Endothelial cell of umbilical vein (primary cell): ENCODE measurements around the gene TOM1L2. TPM values are rescaled to one million over a fixed set of nuclear protein-coding genes. Genes with fewer than 3 reads are reported as not detected.

Experiments used
- BruUV-seq: library from RNA; stranded (reverse); fragments of 400-500 nt; replicated peaks from 2 replicates; lab custom pipeline; 2021; lab: Mats Ljungman, UMichigan
- CTCF ChIA-PET: fragments of 300-600, 350-600 bp; sonication (Branson Sonifier 250); formaldehyde crosslinking; loops from one replicate; lab custom pipeline; 2021; ENCODE audit warnings: antibody characterized with exemption, inconsistent platforms; lab: Charles Lee
- POLR2A ChIA-PET: fragments of 300-600, 350-600 bp; sonication (Branson Sonifier 250); formaldehyde crosslinking; loops from one replicate; lab custom pipeline; 2021; ENCODE audit warnings: antibody characterized with exemption, inconsistent platforms; lab: Charles Lee
- DNase-seq: peaks from one replicate; pipeline ENCODE4 v3.0.0-alpha.2; 2011; ENCODE audit warnings: low read depth, low spot score
- FAIRE-seq: peaks from 2 replicates; lab custom pipeline; 2011; peaks lifted over from hg19 to GRCh38; lab: Jason Lieb, UNC
- H2AFZ ChIP-seq: 2 replicates; pipeline ENCODE4 v1.6.0; 2012; ENCODE audit warnings: low read depth, low read length, control low read depth, inconsistent platforms
- H3K27ac ChIP-seq: 2 replicates; pipeline ENCODE4 v1.5.1; 2011; ENCODE audit warnings: low read depth, mild to moderate bottlenecking, control low read depth, low read length, moderate library complexity; ENCODE audit not compliant: insufficient read depth
- H3K27me3 ChIP-seq, 2 experiments: 2 replicates each; pipeline versions ENCODE4 v1.6.0 to v1.6.1; 2011; ENCODE audit warnings: low read length in 2 of 2, mixed read lengths in 1 of 2; ENCODE audit not compliant: control insufficient read depth in 2 of 2, insufficient read depth in 2 of 2
- H3K36me3 ChIP-seq, 2 experiments: 2 replicates in 1 of 2; 3 replicates in 1 of 2; pipeline ENCODE4 v1.5.1; 2011; ENCODE audit warnings: low read length in 2 of 2, mild to moderate bottlenecking in 1 of 2, moderate library complexity in 1 of 2; ENCODE audit not compliant: control insufficient read depth in 2 of 2, insufficient read depth in 2 of 2; ENCODE audit errors: extremely low read depth in 1 of 2
- H3K4me1 ChIP-seq: 3 replicates; pipeline ENCODE4 v1.5.1; 2011; ENCODE audit warnings: mild to moderate bottlenecking, low read length; ENCODE audit not compliant: control insufficient read depth, insufficient read depth; ENCODE audit errors: extremely low read depth
- H3K4me2 ChIP-seq: 2 replicates; pipeline ENCODE4 v1.6.1; 2011; ENCODE audit warnings: low read length, control low read depth, mixed read lengths; ENCODE audit not compliant: insufficient read depth
- H3K4me3 ChIP-seq, 3 experiments: fragments of 200-600 bp in 1 of 3; sonication (generic), shearing (Covaris generic) in 1 of 3; replicated peaks in 1 of 3; 2 replicates each; pipeline ENCODE4 v1.5.1; 2011 to 2016; ENCODE audit warnings: control low read depth in 3 of 3, low read length in 3 of 3, mild to moderate bottlenecking in 2 of 3, inconsistent platforms in 1 of 3, low read depth in 1 of 3, moderate library complexity in 1 of 3; ENCODE audit not compliant: insufficient read depth in 1 of 3
- H3K79me2 ChIP-seq: 2 replicates; pipeline ENCODE4 v1.6.0; 2012; ENCODE audit warnings: low read length, inconsistent platforms; ENCODE audit not compliant: control insufficient read depth, insufficient read depth
- H3K9ac ChIP-seq: replicated peaks from 2 replicates; pipeline ENCODE3; 2011; ENCODE audit warnings: low read length, control low read depth; ENCODE audit not compliant: insufficient read depth; ENCODE audit errors: extremely low read depth
- H3K9me1 ChIP-seq: replicated peaks from 3 replicates; pipeline ENCODE4 v1.6.0; 2011; ENCODE audit warnings: mild to moderate bottlenecking, low read length; ENCODE audit not compliant: control insufficient read depth, insufficient read depth; ENCODE audit errors: extremely low read depth
- H3K9me3 ChIP-seq: replicated peaks from 2 replicates; pipeline ENCODE4 v1.5.1; 2012; ENCODE audit warnings: low read length, inconsistent platforms; ENCODE audit not compliant: control insufficient read depth, insufficient read depth
- H4K20me1 ChIP-seq: replicated peaks from 2 replicates; pipeline ENCODE3; 2011; ENCODE audit warnings: mild to moderate bottlenecking, low read length; ENCODE audit not compliant: control insufficient read depth, insufficient read depth; ENCODE audit errors: extremely low read depth
- EZH2 ChIP-seq: IDR thresholded peaks from 2 replicates; pipeline ENCODE4 v1.6.1; 2012; ENCODE audit warnings: borderline replicate concordance, low read depth, mild to moderate bottlenecking, moderate library complexity, low read length, inconsistent platforms; ENCODE audit not compliant: severe bottlenecking
- FOS ChIP-seq: IDR thresholded peaks from 2 replicates; pipeline ENCODE4 v1.6.1; 2011; ENCODE audit warnings: mild to moderate bottlenecking, low read length, moderate library complexity, borderline replicate concordance; ENCODE audit not compliant: insufficient read depth
- GATA2 ChIP-seq: IDR thresholded peaks from 2 replicates; pipeline ENCODE4 v1.7.0; 2011; ENCODE audit warnings: low read depth, mild to moderate bottlenecking, moderate library complexity, mixed read lengths, low read length; ENCODE audit not compliant: insufficient read length, insufficient read depth
- JUN ChIP-seq: IDR thresholded peaks from 2 replicates; pipeline ENCODE4 v1.6.1; 2011; ENCODE audit warnings: borderline replicate concordance, low read depth; ENCODE audit not compliant: insufficient read length, insufficient read depth
- MYC ChIP-seq: IDR thresholded peaks from one replicate; pipeline ENCODE4 v1.6.1; 2011; ENCODE audit warnings: mild to moderate bottlenecking, low read depth, low read length
- POLR2A ChIP-seq: IDR thresholded peaks from 2 replicates; pipeline ENCODE4 v1.6.1; 2012; ENCODE audit warnings: low read depth, mild to moderate bottlenecking, control low read depth, low read length
- POLR2AphosphoS5 ChIP-seq: IDR thresholded peaks from 2 replicates; pipeline ENCODE4 v1.6.1; 2012; ENCODE audit warnings: low read depth, mild to moderate bottlenecking, control low read depth, low read length, moderate library complexity; ENCODE audit not compliant: insufficient read depth
- dilution Hi-C: fragments of 300-500 bp; cut with MboI; formaldehyde crosslinking; loops from one replicate; pipeline ENCODE4 v1.15.0; 2019; ENCODE audit warnings: low sequenced_read_pairs; ENCODE audit not compliant: extremely low pct_ligation_motif_present
- intact Hi-C: fragments of 100-400 bp; cut with micrococcal nuclease; formaldehyde crosslinking; loops from one replicate; pipeline ENCODE4 v1.10.0; 2022
- polyA plus RNA-seq, 4 experiments: library from polyadenylated mRNA; depleted of rRNA in 3 of 4; stranded (reverse) in 3 of 4; unstranded in 1 of 4; fragments of >200 nt; gene quantifications; 2 replicates each; pipeline versions ENCODE4 v1.2.1 to v1.2.3, GENCODE V29; 2011 to 2012; ENCODE audit warnings: missing spikeins in 1 of 4
- total RNA-seq: library from RNA; stranded (reverse); gene quantifications from 2 replicates; pipeline ENCODE4 v1.2.3, GENCODE V29; 2021
- TF ChIP-seq, protein P1 (sequence below), 2 donors: IDR thresholded peaks; 1 replicate in 1 of 2; 2 replicates in 1 of 2; pipeline ENCODE4 v1.5.1; 2011; ENCODE audit warnings: low read length in 2 of 2, mild to moderate bottlenecking in 2 of 2, moderate library complexity in 2 of 2, control low read depth in 1 of 2, inconsistent platforms in 1 of 2, low read depth in 1 of 2; ENCODE audit not compliant: insufficient read depth in 1 of 2; ENCODE audit errors: extremely low read depth in 1 of 2
- TF ChIP-seq, protein P2 (sequence below): IDR thresholded peaks from 2 replicates; pipeline ENCODE4 v1.6.1; 2011; ENCODE audit not compliant: insufficient read depth, insufficient read length

Gene TOM1L2
- total and polyA plus RNA-seq, 2 donors (not counting 3 experiments of a cell fraction or from before 2014, with no cell fraction given): 31.7 to 37.6 TPM

GRCh38 chr17:17870247-17870646 lies 102.0 kb downstream of the TOM1L2 start:
- no peaks in the 10 kb centered on the region for H3K9me3 ChIP-seq
- H3K36me3 ChIP-seq: no peaks in the 10 kb centered on the region
- intact Hi-C loops (no loop called here), dilution Hi-C loops (no loop called here)
- no peak overlapping the region for H3K27ac ChIP-seq
- H3K4me3 ChIP-seq: no peak overlapping the region
- ChIA-PET POLR2A (no interaction called here), CTCF (interaction anchor here (1.1 to 2.4 kb wide), 3 partner anchors 10 to 49 kb away, joined by 5 to 6 read pairs (median 5); no protein-coding TSS in a partner anchor)
- no peaks in the 10 kb centered on the region for H3K9me1 ChIP-seq
- H3K79me2 ChIP-seq: no peaks in the 10 kb centered on the region
- H3K9ac ChIP-seq: no peak overlapping the region
- no peaks in the 10 kb centered on the region for H4K20me1 ChIP-seq
- peaks cover 5% of the 10 kb centered on the region for H3K4me1 ChIP-seq
- H3K27me3 ChIP-seq: no peaks in the 10 kb centered on the region
- no TSS peak for BruUV-seq
- H2AFZ ChIP-seq: no peak overlapping the region
- H3K4me2 ChIP-seq: no peak overlapping the region
- TF ChIP-seq, protein P1, sequence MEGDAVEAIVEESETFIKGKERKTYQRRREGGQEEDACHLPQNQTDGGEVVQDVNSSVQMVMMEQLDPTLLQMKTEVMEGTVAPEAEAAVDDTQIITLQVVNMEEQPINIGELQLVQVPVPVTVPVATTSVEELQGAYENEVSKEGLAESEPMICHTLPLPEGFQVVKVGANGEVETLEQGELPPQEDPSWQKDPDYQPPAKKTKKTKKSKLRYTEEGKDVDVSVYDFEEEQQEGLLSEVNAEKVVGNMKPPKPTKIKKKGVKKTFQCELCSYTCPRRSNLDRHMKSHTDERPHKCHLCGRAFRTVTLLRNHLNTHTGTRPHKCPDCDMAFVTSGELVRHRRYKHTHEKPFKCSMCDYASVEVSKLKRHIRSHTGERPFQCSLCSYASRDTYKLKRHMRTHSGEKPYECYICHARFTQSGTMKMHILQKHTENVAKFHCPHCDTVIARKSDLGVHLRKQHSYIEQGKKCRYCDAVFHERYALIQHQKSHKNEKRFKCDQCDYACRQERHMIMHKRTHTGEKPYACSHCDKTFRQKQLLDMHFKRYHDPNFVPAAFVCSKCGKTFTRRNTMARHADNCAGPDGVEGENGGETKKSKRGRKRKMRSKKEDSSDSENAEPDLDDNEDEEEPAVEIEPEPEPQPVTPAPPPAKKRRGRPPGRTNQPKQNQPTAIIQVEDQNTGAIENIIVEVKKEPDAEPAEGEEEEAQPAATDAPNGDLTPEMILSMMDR (IDR thresholded peaks at IDR 0.05; ENCODE audit: extremely low read depth in 1 of 2, insufficient read depth in 1 of 2, low read depth in 1 of 2, low read length in 2 of 2): no peak
- TF ChIP-seq GATA2 (no peak), FOS (no peak), POLR2A (no peak), MYC (no peak), JUN (no peak), EZH2 (no peak), POLR2AphosphoS5 (no peak)
- TF ChIP-seq, protein P2, sequence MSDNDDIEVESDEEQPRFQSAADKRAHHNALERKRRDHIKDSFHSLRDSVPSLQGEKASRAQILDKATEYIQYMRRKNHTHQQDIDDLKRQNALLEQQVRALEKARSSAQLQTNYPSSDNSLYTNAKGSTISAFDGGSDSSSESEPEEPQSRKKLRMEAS: no peak
- no peak for DNase-seq
- no peak for FAIRE-seq
